ENCODE results near the gene COL15A1. TPM values are rescaled to one million over a fixed set of nuclear protein-coding genes. Genes with fewer than 3 reads are reported as not detected.

COL15A1 gene
- total RNA-seq, 2 donors from 2014 or later = 6.0 to 16.0 TPM

GRCh38 chr9:98966676-98967075, 23.0 kb downstream of the COL15A1 start:
- Histone ChIP-seq H3K4me3 (no peak overlapping the region), H3K9ac (ENCODE audit: low read depth in 2 of 2, low read length in 2 of 2) (no peak overlapping the region), H3K27ac (no peak overlapping the region), H3K9me3 (no peaks in the 10 kb centered on the region), H3K36me3 (no peaks in the 10 kb centered on the region), H3K4me1 (no peaks in the 10 kb centered on the region), H3K27me3 (no peaks in the 10 kb centered on the region)
- intact Hi-C loops (cut with DNase I) = no loop called here
- DNase-seq = no peak
- no peak for TF ChIP-seq CTCF (IDR thresholded peaks at IDR 0.05)

DNA sequence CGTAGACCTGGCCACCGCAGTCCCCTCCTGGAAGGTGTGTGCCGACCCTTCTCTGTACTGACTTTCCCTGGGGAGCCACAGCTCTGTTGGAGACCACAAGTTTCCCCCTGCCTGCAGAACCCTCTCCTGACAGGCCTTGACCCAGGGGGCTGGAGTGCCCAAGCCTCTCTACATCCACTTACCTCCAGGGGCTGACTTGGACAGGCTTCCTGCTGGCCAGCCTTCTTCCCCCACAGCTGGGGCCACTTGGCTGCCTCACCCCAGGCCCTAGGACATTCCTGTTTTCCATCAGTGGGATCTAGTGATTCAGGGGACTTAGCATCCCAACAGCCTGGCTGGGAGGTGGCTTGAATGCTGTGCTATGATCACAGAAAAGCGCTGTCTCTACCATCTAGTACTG, 23.6 kb downstream of the COL15A1 start:
- H3K27me3 ChIP-seq = no peaks in the 10 kb centered on the region
- no peak for DNase-seq
- H3K4me1 ChIP-seq = no peaks in the 10 kb centered on the region
- no peak for TF ChIP-seq CTCF (IDR thresholded peaks at IDR 0.05)
- H3K27ac ChIP-seq = no peak overlapping the region
- H3K9me3 ChIP-seq = no peaks in the 10 kb centered on the region
- H3K4me3 ChIP-seq = no peak overlapping the region
- intact Hi-C loops (cut with DNase I) = no loop called here
- no peaks in the 10 kb centered on the region for H3K36me3 ChIP-seq
- no peak overlapping the region for H3K9ac ChIP-seq (ENCODE audit: low read depth in 2 of 2, low read length in 2 of 2)

GRCh38 chr9:98967680-98968079, 24.0 kb downstream of the COL15A1 start:
- no peak for TF ChIP-seq CTCF (IDR thresholded peaks at IDR 0.05)
- no peaks in the 10 kb centered on the region for H3K4me1 ChIP-seq
- no peak for DNase-seq
- H3K27me3 ChIP-seq = no peaks in the 10 kb centered on the region
- no peaks in the 10 kb centered on the region for H3K36me3 ChIP-seq
- no peak overlapping the region for H3K9ac ChIP-seq (ENCODE audit: low read depth in 2 of 2, low read length in 2 of 2)
- H3K9me3 ChIP-seq = no peaks in the 10 kb centered on the region
- intact Hi-C loops (cut with DNase I) = no loop called here
- H3K4me3 ChIP-seq = no peak overlapping the region
- H3K27ac ChIP-seq = no peak overlapping the region

DNA sequence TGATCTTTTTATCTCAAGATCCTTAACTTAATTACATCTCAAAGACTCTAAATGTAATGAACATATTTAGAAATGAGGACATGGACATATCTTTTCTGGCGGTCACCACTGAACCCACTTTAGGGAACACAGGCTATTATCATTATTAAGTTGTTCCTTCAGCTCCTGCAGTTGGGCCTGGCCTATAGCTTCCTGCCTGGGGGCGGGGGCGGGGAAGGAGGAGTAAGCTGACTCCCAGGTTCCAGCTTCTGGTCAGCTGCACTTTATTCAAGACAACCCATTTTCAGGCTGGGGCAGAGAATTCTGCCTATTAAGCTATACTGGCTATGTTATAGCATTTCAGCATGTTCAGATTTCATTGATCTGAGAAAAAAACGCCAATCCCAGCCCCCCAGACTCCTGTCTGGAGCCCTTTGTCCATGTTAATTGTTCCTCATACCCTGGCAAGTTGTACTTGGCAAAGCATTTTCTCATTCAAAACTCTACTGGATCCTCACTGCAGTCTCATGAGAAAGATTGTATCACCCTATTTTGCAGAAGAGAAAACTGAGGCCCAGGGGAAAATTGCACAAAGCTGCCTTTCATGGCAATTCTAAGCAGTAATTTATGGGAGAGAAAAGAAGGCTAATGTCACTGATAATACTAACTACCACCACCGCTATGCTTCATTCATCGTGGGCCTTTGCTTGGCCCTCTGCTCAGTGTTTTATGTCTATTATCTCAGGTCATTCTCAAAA, 25.1 kb downstream of the COL15A1 start:
- no peaks in the 10 kb centered on the region for H3K9me3 ChIP-seq
- no peak overlapping the region for H3K9ac ChIP-seq (ENCODE audit: low read depth in 2 of 2, low read length in 2 of 2)
- no peaks in the 10 kb centered on the region for H3K27me3 ChIP-seq
- no peak for TF ChIP-seq CTCF (IDR thresholded peaks at IDR 0.05)
- no peak overlapping the region for H3K4me3 ChIP-seq
- DNase-seq = no peak
- no peak overlapping the region for H3K27ac ChIP-seq
- intact Hi-C loops (cut with DNase I) = no loop called here
- no peaks in the 10 kb centered on the region for H3K4me1 ChIP-seq
- H3K36me3 ChIP-seq = no peaks in the 10 kb centered on the region

DNA sequence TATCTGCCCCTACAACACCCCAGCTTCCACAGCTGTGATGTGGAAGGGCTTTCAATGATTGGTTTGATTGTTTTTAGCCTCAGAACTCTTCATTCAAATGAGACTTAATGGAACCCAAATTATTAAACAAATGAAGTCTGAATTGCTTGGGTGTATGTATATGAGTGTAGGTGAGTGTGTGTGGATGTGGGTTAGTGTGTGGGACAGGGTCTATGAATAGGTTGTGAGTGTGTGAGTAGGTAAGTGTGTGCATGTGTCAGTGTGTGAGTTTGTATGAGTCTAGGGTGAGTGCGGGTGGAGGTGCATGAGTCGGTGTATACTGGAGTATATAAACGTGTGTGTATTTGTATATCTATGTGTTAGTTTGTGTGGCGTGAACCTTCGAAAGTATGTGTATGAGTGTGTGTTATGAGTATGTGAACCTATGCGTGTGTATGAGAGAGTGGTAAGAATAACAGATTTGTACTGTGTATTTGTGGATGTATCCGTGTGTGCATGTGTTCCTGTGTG, 26.9 kb downstream of the COL15A1 start:
- H3K27me3 ChIP-seq = no peaks in the 10 kb centered on the region
- intact Hi-C loops (cut with DNase I) = no loop called here
- no peaks in the 10 kb centered on the region for H3K36me3 ChIP-seq
- no peak overlapping the region for H3K9ac ChIP-seq (ENCODE audit: low read depth in 2 of 2, low read length in 2 of 2)
- no peak overlapping the region for H3K4me3 ChIP-seq
- H3K9me3 ChIP-seq = no peaks in the 10 kb centered on the region
- peaks cover 3% of the 10 kb centered on the region for H3K4me1 ChIP-seq
- no peak for DNase-seq
- no peak for TF ChIP-seq CTCF (IDR thresholded peaks at IDR 0.05)
- H3K27ac ChIP-seq = no peak overlapping the region

Measured in colonic mucosa (tissue), 4 donors.